ENCODE data around the gene CEBPA. TPM values are rescaled to one million over a fixed set of nuclear protein-coding genes. Genes with fewer than 3 reads are reported as not detected.

The CEBPA gene
- total and polyA plus RNA-seq, 3 donors from 2014 or later, result 3.5 to 5.0 (median 4.7) TPM

DNA sequence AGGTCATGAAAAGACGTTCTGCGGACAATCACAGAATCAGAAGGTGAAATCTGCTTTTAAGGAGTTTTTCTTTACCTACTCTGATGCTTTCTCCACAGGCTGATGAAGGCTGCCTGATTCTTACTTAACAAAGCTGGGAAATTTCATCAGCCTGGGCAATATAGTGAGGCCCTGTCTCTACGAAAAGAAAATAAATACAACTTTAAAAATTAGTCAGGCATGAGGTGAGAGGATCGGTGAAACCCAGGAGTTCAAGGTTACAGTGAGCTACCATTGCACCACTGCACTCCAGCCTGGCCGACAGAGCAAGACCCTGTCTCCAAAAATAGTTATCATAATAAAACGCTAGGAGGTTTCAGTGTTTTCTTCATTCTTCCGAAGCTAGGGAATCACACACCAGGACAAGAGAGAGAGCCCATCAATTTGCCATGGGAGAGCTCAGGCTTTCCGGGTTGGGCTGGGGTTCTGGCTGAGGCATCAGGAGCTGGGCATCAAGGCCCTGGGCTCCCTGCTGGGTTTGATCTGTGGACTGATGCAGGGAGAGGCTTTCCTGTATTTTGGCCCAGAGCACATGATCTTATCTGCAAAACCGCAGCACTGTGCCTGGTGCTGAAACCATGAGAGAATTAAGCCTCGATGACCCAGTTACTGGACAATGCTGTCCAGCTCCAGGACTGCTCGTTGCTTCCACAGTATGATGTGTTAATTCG is 46.1 kb upstream of the CEBPA start:
- peaks cover 8% of the 10 kb centered on the region for H3K4me1 ChIP-seq
- WGBS, 2 donors, result 56 to 73% methylated on average over 12 of the region's 12 CpGs
- DNase-seq, result no peak

DNA sequence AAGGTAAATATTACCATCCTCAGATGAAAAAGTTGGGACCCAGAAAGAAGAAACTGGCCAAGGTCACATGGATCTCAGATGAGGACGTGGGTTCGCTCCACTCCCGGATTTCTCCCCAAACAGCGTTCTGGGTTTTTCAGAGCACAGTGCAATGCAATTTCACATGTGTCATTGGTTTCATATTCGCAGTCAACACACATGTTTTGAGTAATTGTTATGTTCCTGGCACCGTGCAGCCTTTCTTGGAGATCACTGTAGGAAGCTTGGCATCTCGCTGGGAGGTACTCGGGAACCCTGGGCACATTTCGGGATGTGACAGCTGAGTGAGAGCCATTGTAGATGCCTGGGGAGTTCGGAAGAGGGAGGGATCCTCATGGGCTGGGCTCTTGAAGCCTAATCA is 45.0 kb upstream of the CEBPA start:
- TF ChIP-seq, protein P1, sequence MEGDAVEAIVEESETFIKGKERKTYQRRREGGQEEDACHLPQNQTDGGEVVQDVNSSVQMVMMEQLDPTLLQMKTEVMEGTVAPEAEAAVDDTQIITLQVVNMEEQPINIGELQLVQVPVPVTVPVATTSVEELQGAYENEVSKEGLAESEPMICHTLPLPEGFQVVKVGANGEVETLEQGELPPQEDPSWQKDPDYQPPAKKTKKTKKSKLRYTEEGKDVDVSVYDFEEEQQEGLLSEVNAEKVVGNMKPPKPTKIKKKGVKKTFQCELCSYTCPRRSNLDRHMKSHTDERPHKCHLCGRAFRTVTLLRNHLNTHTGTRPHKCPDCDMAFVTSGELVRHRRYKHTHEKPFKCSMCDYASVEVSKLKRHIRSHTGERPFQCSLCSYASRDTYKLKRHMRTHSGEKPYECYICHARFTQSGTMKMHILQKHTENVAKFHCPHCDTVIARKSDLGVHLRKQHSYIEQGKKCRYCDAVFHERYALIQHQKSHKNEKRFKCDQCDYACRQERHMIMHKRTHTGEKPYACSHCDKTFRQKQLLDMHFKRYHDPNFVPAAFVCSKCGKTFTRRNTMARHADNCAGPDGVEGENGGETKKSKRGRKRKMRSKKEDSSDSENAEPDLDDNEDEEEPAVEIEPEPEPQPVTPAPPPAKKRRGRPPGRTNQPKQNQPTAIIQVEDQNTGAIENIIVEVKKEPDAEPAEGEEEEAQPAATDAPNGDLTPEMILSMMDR (IDR thresholded peaks at IDR 0.05), result no peak
- no peak for TF ChIP-seq POLR2A (IDR thresholded peaks at IDR 0.05)
- H3K36me3 ChIP-seq (ENCODE audit: low read depth, missing control alignments), result no peaks in the 10 kb centered on the region
- no peak overlapping the region for H3K4me3 ChIP-seq
- no peaks in the 10 kb centered on the region for H3K27me3 ChIP-seq
- no peak overlapping the region for H3K27ac ChIP-seq
- no peak for DNase-seq
- intact Hi-C loops (cut with DNase I; ENCODE audit: low total_unique reads), result no loop called here
- WGBS, 2 donors, result 87 to 89% methylated on average over 10 of the region's 10 CpGs
- no peaks in the 10 kb centered on the region for H3K9me3 ChIP-seq
- peaks cover 8% of the 10 kb centered on the region for H3K4me1 ChIP-seq

More for the DNA sequence above, 46.1 kb upstream of the CEBPA start:
- H3K4me3 ChIP-seq, result no peak overlapping the region
- no peaks in the 10 kb centered on the region for H3K27me3 ChIP-seq
- no peak overlapping the region for H3K27ac ChIP-seq
- H3K36me3 ChIP-seq (ENCODE audit: low read depth, missing control alignments), result no peaks in the 10 kb centered on the region
- H3K9me3 ChIP-seq, result no peaks in the 10 kb centered on the region
- no peak for TF ChIP-seq POLR2A (IDR thresholded peaks at IDR 0.05)
- TF ChIP-seq, protein P1 (IDR thresholded peaks at IDR 0.05), result no peak
- intact Hi-C loops (cut with DNase I; ENCODE audit: low total_unique reads), result no loop called here

GRCh38 chr19:33346665-33347064 is 44.3 kb upstream of the CEBPA start:
- TF ChIP-seq, protein P1 (IDR thresholded peaks at IDR 0.05), result no peak
- TF ChIP-seq POLR2A (IDR thresholded peaks at IDR 0.05), result no peak
- intact Hi-C loops (cut with DNase I; ENCODE audit: low total_unique reads), result no loop called here
- Histone ChIP-seq H3K9me3 (no peaks in the 10 kb centered on the region), H3K27ac (no peak overlapping the region), H3K4me3 (no peak overlapping the region), H3K36me3 (ENCODE audit: low read depth, missing control alignments) (no peaks in the 10 kb centered on the region), H3K4me1 (peaks cover 8% of the 10 kb centered on the region), H3K27me3 (no peaks in the 10 kb centered on the region)
- no peak for DNase-seq

DNA sequence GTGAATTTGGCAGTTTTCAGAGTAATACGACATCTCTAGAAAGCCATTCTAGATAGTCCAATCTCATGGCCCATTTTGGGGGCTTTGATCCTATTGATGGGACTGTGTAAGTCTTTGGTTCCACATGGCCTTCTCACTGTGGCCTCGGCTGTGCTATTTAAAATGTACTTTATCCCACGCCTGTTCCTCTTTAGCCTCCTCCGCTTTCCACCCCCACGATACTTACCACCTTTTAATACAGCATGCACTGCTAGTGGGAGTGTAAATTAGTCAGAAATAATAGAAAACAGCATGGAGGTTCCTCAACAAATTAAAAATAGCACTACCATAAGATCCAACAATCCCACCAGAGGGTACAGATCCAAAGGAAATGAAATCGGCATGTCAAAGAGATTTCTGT is 42.8 kb upstream of the CEBPA start:
- Histone ChIP-seq H3K9me3 (no peaks in the 10 kb centered on the region), H3K4me1 (peaks cover 8% of the 10 kb centered on the region), H3K27ac (no peak overlapping the region), H3K4me3 (no peak overlapping the region), H3K27me3 (no peaks in the 10 kb centered on the region), H3K36me3 (ENCODE audit: low read depth, missing control alignments) (no peaks in the 10 kb centered on the region)
- TF ChIP-seq, protein P1 (IDR thresholded peaks at IDR 0.05), result no peak
- no peak for TF ChIP-seq POLR2A (IDR thresholded peaks at IDR 0.05)
- DNase-seq, result no peak
- 81 to 88% methylated on average over 6 of the region's 6 CpGs for WGBS, 2 donors
- intact Hi-C loops (cut with DNase I; ENCODE audit: low total_unique reads), result no loop called here

GRCh38 chr19:33344573-33344925 is 42.2 kb upstream of the CEBPA start:
- intact Hi-C loops (cut with DNase I; ENCODE audit: low total_unique reads), result no loop called here
- 48 to 55% methylated on average over 4 of the region's 4 CpGs for WGBS, 2 donors
- TF ChIP-seq POLR2A (IDR thresholded peaks at IDR 0.05), result no peak
- TF ChIP-seq, protein P1 (IDR thresholded peaks at IDR 0.05), result no peak
- peaks cover 8% of the 10 kb centered on the region for H3K4me1 ChIP-seq
- no peaks in the 10 kb centered on the region for H3K9me3 ChIP-seq
- no peak overlapping the region for H3K27ac ChIP-seq
- DNase-seq, result peak; percentile 19
- no peak overlapping the region for H3K4me3 ChIP-seq
- H3K36me3 ChIP-seq (ENCODE audit: low read depth, missing control alignments), result no peaks in the 10 kb centered on the region
- H3K27me3 ChIP-seq, result no peaks in the 10 kb centered on the region
